Osteoblast (primary cell): ENCODE data around the gene DLX3. TPM values are rescaled to one million over a fixed set of nuclear protein-coding genes. Genes with fewer than 3 reads are reported as not detected.
A peak's percentile ranks its signal among the peaks of the same experiment; 100 is the strongest.

Experiments used
- DNase-seq: peaks from one replicate; pipeline ENCODE4 v3.0.0; 2011; ENCODE audit warnings: low spot score, mixed read lengths; ENCODE audit not compliant: insufficient read length; ENCODE audit errors: missing footprints
- H2AFZ ChIP-seq: 2 replicates; pipeline ENCODE4 v1.6.0; 2011; ENCODE audit warnings: mild to moderate bottlenecking, low read length
- H3K27ac ChIP-seq: 2 replicates; pipeline ENCODE4 v1.5.1; 2011; ENCODE audit warnings: mild to moderate bottlenecking, low read depth, low read length, moderate library complexity
- H3K27me3 ChIP-seq: 2 replicates; pipeline ENCODE4 v1.6.0; 2012; ENCODE audit warnings: mild to moderate bottlenecking, control low read depth, inconsistent platforms, low read length, moderate library complexity; ENCODE audit not compliant: insufficient read depth
- H3K36me3 ChIP-seq: 2 replicates; pipeline ENCODE4 v1.5.1; 2011; ENCODE audit warnings: mild to moderate bottlenecking, low read length, control low read depth, moderate library complexity; ENCODE audit not compliant: insufficient read depth
- H3K4me1 ChIP-seq: 2 replicates; pipeline ENCODE4 v1.5.1; 2011; ENCODE audit warnings: mild to moderate bottlenecking, low read length, control low read depth, moderate library complexity; ENCODE audit not compliant: insufficient read depth
- H3K4me2 ChIP-seq: 2 replicates; pipeline ENCODE4 v1.6.0; 2011; ENCODE audit warnings: mild to moderate bottlenecking, low read length; ENCODE audit not compliant: insufficient read depth
- H3K4me3 ChIP-seq: fragments of 200-600 bp; sonication (generic); 3 replicates; pipeline ENCODE4 v1.5.1; 2012; ENCODE audit warnings: mild to moderate bottlenecking, low read length, inconsistent platforms; ENCODE audit not compliant: insufficient read depth
- H3K79me2 ChIP-seq: 2 replicates; pipeline ENCODE4 v1.6.0; 2012; ENCODE audit warnings: mild to moderate bottlenecking, low read length, control low read depth, inconsistent platforms; ENCODE audit not compliant: insufficient read depth
- H3K9me3 ChIP-seq: 2 replicates; pipeline ENCODE4 v1.5.1; 2011; ENCODE audit warnings: low read depth, low read length, control low read depth
- H4K20me1 ChIP-seq: 2 replicates; pipeline ENCODE4 v1.6.0; 2012; ENCODE audit warnings: mild to moderate bottlenecking, low read length, control low read depth; ENCODE audit not compliant: insufficient read depth
- total RNA-seq: library from RNA; depleted of rRNA; stranded (reverse); fragments of >200 nt; gene quantifications from 2 replicates; pipeline ENCODE4 v1.2.3, GENCODE V29; 2012
- TF ChIP-seq, protein P1 (sequence below): IDR thresholded peaks from 2 replicates; pipeline ENCODE4 v1.5.1; 2011; ENCODE audit warnings: mild to moderate bottlenecking, low read depth, low read length, moderate library complexity; ENCODE audit errors: extremely low read depth

The DLX3 gene
- total RNA-seq, 1 donor = 1.1 TPM

DNA sequence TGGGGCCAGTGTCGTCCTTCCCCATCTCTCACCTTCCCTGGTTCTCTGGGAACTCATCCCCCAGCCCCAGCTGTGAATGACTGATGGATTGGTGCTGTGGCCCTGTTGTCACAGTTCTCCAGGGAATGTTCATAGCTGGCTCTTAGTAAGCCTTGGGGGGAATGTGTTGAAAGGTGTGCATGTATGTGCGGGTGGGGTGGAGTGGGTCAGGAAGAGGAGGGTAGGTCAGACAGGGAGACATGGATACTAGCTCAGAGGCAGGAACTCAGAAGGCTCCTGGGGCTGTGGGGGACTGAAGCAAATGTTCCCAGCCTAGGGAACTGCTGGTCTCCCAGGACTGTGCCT, 21.8 kb downstream of the DLX3 start:
- TF ChIP-seq, protein P1, sequence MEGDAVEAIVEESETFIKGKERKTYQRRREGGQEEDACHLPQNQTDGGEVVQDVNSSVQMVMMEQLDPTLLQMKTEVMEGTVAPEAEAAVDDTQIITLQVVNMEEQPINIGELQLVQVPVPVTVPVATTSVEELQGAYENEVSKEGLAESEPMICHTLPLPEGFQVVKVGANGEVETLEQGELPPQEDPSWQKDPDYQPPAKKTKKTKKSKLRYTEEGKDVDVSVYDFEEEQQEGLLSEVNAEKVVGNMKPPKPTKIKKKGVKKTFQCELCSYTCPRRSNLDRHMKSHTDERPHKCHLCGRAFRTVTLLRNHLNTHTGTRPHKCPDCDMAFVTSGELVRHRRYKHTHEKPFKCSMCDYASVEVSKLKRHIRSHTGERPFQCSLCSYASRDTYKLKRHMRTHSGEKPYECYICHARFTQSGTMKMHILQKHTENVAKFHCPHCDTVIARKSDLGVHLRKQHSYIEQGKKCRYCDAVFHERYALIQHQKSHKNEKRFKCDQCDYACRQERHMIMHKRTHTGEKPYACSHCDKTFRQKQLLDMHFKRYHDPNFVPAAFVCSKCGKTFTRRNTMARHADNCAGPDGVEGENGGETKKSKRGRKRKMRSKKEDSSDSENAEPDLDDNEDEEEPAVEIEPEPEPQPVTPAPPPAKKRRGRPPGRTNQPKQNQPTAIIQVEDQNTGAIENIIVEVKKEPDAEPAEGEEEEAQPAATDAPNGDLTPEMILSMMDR = no peak
- no peak overlapping the region for H3K4me3 ChIP-seq
- no peaks in the 10 kb centered on the region for H4K20me1 ChIP-seq
- peaks cover 20% of the 10 kb centered on the region for H3K4me1 ChIP-seq
- no peak for DNase-seq
- H3K9me3 ChIP-seq = no peaks in the 10 kb centered on the region
- no peaks in the 10 kb centered on the region for H3K79me2 ChIP-seq
- H3K27me3 ChIP-seq = peaks cover 68% of the 10 kb centered on the region
- no peak overlapping the region for H3K27ac ChIP-seq
- no peak overlapping the region for H2AFZ ChIP-seq
- no peak overlapping the region for H3K4me2 ChIP-seq
- no peaks in the 10 kb centered on the region for H3K36me3 ChIP-seq

DNA sequence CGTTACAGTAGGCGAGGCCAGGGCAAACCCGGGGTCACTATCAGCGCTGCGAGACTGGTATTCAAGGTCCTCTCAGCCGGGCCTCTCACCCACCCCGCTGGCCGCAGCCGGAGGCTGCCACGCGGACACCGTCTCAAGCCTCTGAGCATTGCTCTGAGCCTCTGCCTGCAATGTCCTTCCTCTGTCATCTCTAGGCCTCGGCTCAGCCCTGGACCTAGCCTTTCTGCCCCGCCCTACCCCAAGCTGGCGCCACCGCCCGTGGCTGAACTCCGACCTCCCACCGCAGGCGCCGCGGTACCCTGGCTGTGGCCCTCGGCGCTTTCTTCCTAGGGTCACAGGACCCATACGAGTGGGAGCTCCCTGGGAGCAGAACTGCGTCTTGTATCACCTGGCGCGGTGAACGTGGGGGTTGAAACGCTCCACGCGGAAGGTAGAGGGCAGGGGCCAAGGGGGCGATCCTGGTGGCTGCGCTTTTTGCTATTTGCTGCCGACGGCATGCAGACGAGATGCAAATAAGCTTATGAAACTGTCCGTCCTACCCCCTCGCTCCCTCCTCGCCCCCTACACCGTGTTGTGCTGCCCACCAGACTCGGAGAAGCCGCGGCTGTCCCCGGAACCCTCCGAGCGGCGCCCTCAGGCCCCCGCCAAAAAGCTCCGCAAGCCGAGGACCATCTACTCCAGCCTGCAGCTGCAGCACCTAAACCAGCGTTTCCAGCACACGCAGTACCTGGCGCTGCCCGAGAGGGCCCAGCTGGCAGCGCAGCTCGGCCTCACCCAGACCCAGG, 22.3 kb downstream of the DLX3 start:
- peaks cover 74% of the 10 kb centered on the region for H3K27me3 ChIP-seq

DNA sequence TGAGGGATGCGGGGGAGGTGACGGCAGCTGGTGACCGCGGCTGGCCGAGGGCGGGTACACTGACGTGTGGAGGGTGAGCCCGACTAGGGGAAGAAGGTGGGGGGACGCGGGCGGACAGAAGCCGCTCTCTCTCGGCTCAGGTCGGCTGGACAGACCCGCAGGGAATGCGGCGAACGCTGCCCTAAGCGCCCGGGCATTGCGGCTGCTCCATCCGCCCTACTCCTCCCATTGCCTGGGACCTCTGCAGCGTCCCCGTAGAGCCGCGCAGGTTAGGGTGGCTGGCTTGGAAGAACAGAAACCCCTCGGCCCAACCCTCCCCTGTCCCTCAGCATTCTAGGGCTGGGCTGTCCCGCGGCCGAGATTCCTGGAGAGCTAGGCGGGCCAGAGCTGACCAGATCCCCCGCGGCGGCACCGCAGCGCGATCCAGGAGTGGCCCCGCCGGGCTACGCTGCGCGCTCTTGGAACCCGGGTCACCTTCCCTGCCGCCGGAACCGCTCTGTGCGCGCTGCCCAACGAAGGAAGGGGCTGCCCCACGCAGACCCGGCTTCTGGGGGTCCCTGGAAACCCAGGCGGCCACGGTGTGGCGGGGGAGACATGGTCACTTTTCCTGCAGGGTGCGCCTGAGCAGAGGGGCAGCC, 23.1 kb downstream of the DLX3 start:
- Histone ChIP-seq H3K4me3 (peak overlapping the region; percentile 62), H3K27me3 (peaks cover 81% of the 10 kb centered on the region), H3K36me3 (no peaks in the 10 kb centered on the region), H3K9me3 (no peaks in the 10 kb centered on the region), H3K27ac (no peak overlapping the region), H3K4me1 (peaks cover 11% of the 10 kb centered on the region), H3K79me2 (no peaks in the 10 kb centered on the region), H4K20me1 (no peaks in the 10 kb centered on the region), H2AFZ (peak overlapping the region; percentile 47), H3K4me2 (peak overlapping the region; percentile 68)
- TF ChIP-seq, protein P1 = no peak
- peak; percentile 95 for DNase-seq

More for the DNA sequence above, 22.3 kb downstream of the DLX3 start:
- Histone ChIP-seq H3K79me2 (no peaks in the 10 kb centered on the region), H3K36me3 (no peaks in the 10 kb centered on the region), H3K4me1 (peaks cover 16% of the 10 kb centered on the region), H3K27ac (no peak overlapping the region), H2AFZ (peak overlapping the region; percentile 47), H3K4me2 (peak overlapping the region; percentile 68), H3K9me3 (no peaks in the 10 kb centered on the region), H4K20me1 (no peaks in the 10 kb centered on the region), H3K4me3 (peak overlapping the region; percentile 62)
- no peak for DNase-seq
- TF ChIP-seq, protein P1 = no peak

DNA sequence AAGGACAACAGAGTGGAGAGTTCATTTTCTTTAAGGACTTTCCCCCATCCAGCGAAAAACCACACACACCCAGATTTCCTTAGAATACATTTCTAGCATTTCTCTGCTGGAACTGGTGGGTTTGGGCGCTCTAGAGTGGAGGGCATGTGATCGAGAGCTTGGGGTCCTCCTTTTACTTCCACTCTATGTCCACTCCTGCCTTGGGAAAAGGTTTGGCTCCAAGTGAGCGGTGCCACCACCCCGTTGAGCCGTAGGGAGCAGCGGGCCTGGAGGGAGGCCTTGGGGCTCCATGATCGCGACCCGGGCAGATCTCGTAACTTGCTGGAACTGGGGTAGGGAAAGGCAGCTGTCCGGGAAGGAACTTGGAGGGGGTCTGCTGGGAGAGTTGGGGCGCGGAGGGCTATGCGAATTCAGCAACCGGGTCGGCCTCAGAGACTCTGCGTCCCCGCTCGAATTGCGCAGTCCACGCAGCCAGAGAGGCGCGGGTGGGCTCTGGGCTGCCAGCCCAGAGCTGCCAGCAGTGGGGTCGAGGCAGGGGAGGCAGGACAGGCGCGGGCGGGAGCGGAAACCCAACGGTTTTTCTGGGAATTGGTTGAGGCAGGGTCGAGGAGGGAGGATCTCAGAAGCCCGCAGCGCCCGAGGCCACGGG, 23.7 kb downstream of the DLX3 start:
- H3K4me2 ChIP-seq = peak overlapping the region; percentile 68
- no peak overlapping the region for H3K27ac ChIP-seq
- H3K36me3 ChIP-seq = no peaks in the 10 kb centered on the region
- H3K79me2 ChIP-seq = no peaks in the 10 kb centered on the region
- H4K20me1 ChIP-seq = no peaks in the 10 kb centered on the region
- no peak overlapping the region for H2AFZ ChIP-seq
- TF ChIP-seq, protein P1 = no peak
- H3K9me3 ChIP-seq = no peaks in the 10 kb centered on the region
- no peak for DNase-seq
- H3K4me1 ChIP-seq = peaks cover 11% of the 10 kb centered on the region
- H3K27me3 ChIP-seq = peaks cover 87% of the 10 kb centered on the region
- H3K4me3 ChIP-seq = peak overlapping the region; percentile 62
